Hematopoietic multipotent progenitor cell treated with erythropoietin and hydrocortisone succinate and interleukin-3 and kit ligand, for 17 days (in vitro differentiated cells): ENCODE measurements around the gene ZNF385C.
"Not testable (repeated sequence)": the region's sequence is repeated elsewhere in the genome, so short reads cannot be mapped to it uniquely, and the experiment has no call there.

Experiments used
- DNase-seq: peaks from one replicate; pipeline ENCODE4 v3.0.0-alpha.2; 2015; ENCODE audit warnings: low spot score

ZNF385C gene

GRCh38 chr17:42050393-42051012 is 47.8 kb downstream of the ZNF385C start, which contains the start of gene C17orf113:
TSS of gene C17orf113 (minus strand) at chr17:42050601. CDS start at chr17:42043376, 7,225 bp downstream.
- peak; percentile 34 for DNase-seq

GRCh38 chr17:42049834-42050392 is 48.4 kb downstream of the ZNF385C start:
- no peak for DNase-seq

- no peak for DNase-seq
Observed at GRCh38 chr17:42047343-42047742, 50.9 kb downstream of the ZNF385C start.

DNA sequence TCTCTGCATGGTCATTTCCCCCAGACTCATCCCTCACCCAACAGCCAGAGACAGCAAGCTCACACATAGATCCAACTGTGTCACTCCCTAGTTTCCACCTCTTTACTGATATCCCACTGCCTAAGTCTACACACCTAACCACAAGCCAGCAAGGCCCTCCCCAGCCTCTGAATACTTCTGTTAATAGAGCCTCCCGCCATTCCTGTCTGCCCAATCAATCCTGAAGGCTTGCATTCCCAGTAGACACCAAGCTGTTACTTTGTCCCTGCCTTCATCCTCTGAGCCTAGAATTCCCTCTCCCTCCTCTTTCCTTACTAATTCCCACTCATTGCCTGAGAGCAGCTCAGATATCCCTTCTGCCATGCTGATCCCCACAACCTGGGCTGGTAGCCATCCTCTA is 52.6 kb downstream of the ZNF385C start:
- no peak for DNase-seq

DNA sequence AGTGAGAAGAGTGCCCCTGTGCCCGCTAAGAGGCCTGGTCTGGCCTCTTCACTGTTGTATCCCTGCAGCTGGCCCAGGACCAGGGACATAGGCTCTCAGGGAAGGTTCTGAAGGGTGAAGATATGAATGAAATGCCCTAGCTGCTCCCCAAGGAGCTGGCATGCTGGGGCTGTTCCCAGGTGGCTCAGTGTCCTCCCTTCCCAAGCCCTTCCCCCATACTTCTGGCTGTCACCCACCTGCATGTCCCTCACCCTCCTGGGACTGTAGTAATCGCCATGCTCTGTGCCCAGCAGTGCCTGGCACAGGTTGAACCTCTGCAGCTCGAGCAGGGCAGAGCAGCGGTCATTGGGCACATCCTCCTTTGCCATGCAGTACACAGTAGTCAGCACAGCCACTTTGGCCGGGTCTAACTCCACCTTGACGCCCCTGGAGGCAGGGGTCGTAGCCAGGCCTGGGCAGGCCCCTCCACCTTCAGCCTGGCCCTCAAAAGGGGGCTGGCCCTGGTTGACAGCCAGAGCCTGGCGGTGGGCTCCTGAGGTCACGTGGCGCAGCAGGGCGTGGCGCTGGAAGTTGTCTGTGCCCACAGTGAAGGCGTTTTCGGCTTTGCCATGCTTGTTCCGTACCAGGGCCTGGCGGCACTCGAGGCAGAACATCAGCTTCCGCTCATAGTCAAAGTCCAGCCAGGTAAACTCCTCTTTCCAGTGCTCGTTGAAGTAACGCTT is 55.5 kb downstream of the ZNF385C start:
- DNase-seq = no peak

- DNase-seq = no peak
Observed at GRCh38 chr17:42041619-42042018, 56.7 kb downstream of the ZNF385C start.

GRCh38 chr17:42040818-42041217 is 57.5 kb downstream of the ZNF385C start:
- no peak for DNase-seq

DNA sequence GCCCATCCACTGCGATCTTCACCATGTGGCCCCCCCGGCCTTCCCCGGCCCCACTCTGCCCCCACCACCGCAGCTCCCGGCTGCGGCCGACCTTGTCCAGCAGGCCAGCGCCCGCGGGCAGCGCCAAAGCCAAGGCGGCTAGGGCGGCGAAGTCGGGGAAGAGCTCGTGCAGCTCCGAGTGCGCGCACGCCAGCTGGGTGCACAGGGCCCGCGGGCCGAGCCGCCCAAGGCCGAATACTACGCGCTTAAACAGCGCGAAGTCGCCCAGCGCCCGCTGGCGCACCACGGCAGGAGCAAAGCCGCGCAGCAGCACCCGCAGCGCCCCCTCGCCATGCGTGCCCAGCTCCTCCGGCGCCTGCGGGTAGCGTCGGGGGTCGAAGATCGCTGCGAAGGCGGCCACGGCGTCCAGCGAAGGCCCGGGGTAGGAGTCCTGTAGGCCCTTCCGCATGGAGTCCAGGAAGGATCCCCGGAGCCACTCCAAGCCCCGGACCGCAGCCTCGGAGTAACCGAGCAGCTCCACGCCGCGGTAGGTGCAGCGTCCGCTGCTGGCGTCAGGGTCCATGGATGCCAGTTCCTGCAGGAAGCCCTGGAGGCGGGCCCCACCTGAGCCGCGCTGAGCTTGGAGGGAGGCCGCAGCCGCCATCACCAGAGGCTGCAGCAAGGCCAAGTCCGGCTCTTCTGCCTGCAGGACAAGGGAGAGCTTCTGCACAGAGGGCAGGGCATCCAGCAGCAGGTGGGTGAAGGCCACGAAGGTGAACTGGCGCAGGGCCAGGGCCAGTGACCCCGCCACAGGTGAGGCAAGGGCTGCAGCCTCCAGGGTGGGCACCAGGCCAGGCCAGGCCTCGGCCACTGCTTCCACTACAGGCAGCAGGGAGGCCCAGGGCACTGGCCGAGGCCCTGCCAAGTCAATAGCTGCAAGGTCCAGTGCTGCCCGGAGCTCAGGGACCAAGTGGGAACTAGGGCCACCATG is 58.2 kb downstream of the ZNF385C start:
- no peak for DNase-seq

GRCh38 chr17:42038221-42038973 is 59.9 kb downstream of the ZNF385C start:
- DNase-seq = no peak

- no peak for DNase-seq
Observed at GRCh38 chr17:42034059-42034458, 64.2 kb downstream of the ZNF385C start.

GRCh38 chr17:42031584-42031983 is 66.7 kb downstream of the ZNF385C start:
- DNase-seq = no peak

DNA sequence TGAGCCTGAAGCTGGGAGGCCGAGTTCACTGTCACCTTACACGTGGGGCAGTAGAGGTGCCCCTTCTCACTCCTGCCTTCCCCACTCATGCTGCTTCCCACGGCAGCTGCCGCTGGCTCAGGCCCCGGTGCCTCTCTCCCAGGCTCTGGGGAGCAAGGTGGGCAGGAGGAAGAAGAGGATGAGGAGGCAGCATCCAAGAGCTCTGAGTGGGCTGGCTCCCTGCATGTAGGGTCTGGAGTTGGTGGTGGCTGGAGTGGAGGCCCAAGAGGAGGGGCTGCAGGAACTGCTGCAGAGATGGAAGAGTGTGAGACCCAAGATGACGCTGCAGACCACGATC is 69.5 kb downstream of the ZNF385C start:
- no peak for DNase-seq

DNA sequence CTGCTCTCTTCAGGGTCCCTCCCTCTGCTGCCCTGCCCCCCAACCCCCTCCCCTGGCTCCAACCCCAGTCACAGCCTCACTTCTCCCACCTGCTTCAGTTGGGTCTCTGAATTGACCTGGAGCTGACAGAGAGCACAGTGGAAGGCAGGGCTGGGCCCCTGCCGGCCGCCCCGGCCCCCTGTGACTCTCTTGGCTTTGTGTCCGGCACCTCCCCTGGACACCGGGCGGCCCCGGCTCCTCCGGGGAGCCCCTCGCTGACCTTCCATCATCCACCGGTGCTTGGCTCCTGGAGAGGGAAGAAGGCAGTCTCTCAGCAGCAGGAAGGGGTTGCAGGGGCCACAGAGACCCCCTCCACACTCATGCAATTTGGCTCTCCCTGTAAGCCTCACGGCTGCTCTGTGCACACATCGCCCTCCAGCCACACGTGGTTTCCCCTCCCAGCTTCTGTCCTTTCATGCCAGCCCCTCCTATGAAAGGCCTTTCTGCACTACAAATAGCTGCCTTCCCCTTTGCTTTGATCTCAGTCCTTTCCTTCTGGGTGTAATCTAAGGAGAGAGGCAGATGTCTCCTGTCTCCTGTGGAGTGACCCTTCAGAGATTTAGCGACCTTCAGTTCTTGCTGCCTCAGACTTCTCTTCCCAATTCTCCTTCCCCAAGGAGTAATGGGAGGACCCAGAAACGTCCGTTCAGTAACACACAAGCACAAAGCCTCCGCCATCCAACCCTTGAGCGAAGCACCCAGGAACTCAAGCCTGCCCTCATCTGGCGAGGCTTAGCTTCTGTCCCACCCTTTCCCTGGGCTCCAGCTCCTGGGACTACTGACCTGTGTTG is 70.1 kb downstream of the ZNF385C start:
- no peak for DNase-seq

- DNase-seq = no peak
Observed at GRCh38 chr17:42027590-42027889, 70.7 kb downstream of the ZNF385C start.

DNA sequence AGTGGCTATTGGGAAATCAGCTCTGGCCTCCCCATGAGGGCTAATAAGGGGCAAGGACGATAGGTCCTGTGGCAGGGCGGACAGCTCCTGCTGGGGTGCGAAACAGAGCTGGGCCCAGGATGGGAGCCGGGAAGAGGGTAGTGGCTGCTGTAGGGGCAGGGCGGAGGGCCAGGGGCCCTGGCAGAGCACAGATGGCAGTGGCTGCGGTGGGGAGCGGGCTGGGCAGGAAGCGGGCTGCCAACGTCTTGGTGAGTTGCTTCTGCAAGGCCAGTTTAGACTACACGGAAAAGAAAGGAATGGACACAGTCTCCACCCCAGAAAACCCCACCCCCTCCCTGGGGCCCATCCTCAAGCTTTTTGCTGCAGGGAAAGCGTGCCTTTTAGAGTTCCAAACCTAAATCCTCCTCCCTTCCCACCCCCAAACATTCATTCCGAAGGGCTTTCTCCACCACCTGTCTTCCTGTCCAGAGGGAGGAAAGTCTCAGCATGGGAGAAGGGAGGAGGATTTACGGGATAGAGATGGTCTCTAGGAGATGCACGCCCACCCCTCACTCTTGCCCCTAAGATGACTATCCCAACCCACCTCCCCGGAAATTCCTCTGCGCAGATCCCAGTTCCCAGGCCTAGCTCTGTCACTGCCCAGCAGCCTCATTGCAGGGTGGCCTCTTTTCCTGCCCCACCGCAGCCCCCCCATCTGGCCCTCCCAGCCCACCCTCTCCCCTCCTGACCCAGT is 71.2 kb downstream of the ZNF385C start:
- DNase-seq = no peak

DNA sequence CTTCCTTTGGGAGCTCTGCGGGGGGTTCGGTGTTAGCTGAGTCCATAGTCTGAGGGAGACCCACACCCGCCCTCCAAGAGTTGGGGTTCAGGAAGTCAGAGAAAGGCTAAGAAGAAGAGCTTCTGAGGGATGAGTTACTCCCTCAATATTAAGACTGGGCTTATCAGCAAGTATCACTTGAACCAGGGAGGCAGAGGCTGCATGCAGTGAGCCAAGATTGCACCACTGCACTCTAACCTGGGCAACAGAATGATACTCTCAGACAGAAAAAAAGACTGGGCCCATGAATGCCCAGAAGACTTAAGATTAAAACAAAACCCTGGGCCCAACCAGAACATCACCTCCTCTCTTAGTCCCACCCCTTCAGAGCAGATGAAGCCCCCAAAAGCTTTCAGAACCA is 72.3 kb downstream of the ZNF385C start:
- DNase-seq = no peak

GRCh38 chr17:42025191-42025579 is 73.1 kb downstream of the ZNF385C start:
- DNase-seq = no peak

DNA sequence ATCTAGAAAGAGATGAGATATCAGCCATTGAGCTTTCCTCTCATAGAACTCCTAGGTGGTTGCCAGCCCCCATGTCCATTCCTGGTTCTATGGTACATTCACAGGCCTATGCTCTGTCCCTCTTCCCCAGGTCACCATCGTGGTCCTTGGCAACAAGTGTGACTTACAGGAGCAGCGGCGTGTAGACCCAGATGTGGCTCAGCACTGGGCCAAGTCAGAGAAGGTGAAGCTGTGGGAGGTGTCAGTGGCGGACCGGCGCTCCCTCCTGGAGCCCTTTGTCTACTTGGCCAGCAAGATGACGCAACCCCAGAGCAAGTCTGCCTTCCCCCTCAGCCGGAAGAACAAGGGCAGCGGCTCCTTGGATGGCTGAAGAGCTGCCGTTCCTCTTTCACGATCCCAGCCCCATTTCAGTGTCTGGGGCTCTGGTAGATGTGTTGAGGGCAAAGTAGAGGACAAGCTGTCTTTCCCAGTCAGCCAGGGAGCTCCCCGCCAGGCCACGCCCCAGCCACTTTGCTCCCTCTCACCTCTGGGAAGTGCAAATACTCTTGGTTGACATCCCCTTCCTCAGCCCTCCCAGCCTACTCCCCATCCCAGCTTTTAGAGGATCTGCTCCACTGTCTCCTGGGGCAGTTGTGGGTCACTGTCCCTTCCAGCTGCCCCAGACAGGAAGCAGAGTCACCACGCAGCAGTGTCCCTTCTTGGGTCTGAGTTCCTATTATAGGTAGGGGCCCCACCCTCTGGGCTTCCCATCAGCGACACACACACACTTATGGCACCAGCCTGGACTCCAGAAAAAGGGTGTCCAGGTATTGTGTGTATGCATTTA is 74.5 kb downstream of the ZNF385C start:
- DNase-seq = no peak

DNA sequence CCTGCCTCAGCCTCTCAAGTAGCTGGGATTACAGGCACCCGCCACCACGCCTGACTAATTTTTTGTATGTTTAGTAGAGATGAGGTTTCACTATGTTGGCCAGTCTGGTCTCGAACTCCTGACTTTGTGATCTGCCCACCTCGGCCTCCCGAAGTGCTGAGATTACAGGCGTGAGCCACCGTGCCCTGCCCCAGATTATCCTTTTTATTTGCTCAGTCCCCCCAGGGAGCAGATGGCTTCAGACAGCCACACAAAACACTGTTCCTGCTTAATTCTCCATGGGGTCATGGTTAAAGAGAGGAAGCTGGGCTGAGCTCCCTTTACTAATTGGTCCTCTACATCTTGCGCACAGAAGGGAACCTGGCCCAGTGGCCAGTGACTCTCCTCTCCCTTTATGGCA is 77.4 kb downstream of the ZNF385C start:
- DNase-seq = not testable (repeated sequence)
